IMR-90 (cell line): ENCODE measurements around the gene IQCE.

ENCODE experiments used
- BHLHE40 ChIP-seq: fragments of 150-350 bp; IDR thresholded peaks from 2 replicates; pipeline ENCODE4 v1.6.1; 2016; ENCODE audit warnings: mild to moderate bottlenecking, low read depth, low read length
- CTCF ChIP-seq: conservative IDR thresholded peaks from 2 replicates; pipeline ENCODE4 v1.5.1; 2012; ENCODE audit warnings: mild to moderate bottlenecking, low read depth, low read length, improper control_type of control experiment
- POLR2A ChIP-seq: IDR thresholded peaks from 2 replicates; pipeline ENCODE4 v1.6.1; 2012; ENCODE audit warnings: mild to moderate bottlenecking, low read depth, low read length

- no peak for TF ChIP-seq CTCF
- no peak for TF ChIP-seq BHLHE40
- no peak for TF ChIP-seq POLR2A
Observed at GRCh38 chr7:2577914-2578680, 19.3 kb downstream of the IQCE start.
